OCI-M2 (cell line): ENCODE measurements around the gene TMEM163.
"Not testable (repeated sequence)": the region's sequence is repeated elsewhere in the genome, so short reads cannot be mapped to it uniquely, and the experiment has no call there.

Source experiments
- DNase-seq: peaks from one replicate; lab custom pipeline; 2025; ENCODE audit not compliant: unreplicated experiment; lab: John Stamatoyannopoulos, UW

TMEM163 gene

GRCh38 chr2:134667081-134667480, 51.7 kb downstream of the TMEM163 start:
- DNase-seq: no peak

- DNase-seq: no peak
These were observed 52.9 kb downstream of the TMEM163 start for GRCh38 chr2:134665727-134666506.

- no peak for DNase-seq
These were observed 55.0 kb downstream of the TMEM163 start for GRCh38 chr2:134663451-134664450.

- no peak for DNase-seq
These were observed 56.0 kb downstream of the TMEM163 start for GRCh38 chr2:134662751-134663150.

- DNase-seq: no peak
These were observed 58.0 kb downstream of the TMEM163 start for GRCh38 chr2:134660626-134661402.

- DNase-seq: no peak
These were observed 59.1 kb downstream of the TMEM163 start for GRCh38 chr2:134659724-134660123.

- no peak for DNase-seq
These were observed 61.0 kb downstream of the TMEM163 start for GRCh38 chr2:134657650-134658250.

- not testable (repeated sequence) for DNase-seq
These were observed 62.4 kb downstream of the TMEM163 start for GRCh38 chr2:134656391-134656790.

GRCh38 chr2:134648586-134648985, 70.2 kb downstream of the TMEM163 start:
- no peak for DNase-seq

GRCh38 chr2:134647607-134648256, 71.1 kb downstream of the TMEM163 start:
- no peak for DNase-seq

- no peak for DNase-seq
These were observed 75.9 kb downstream of the TMEM163 start for GRCh38 chr2:134642938-134643337.

GRCh38 chr2:134640494-134640893, 78.3 kb downstream of the TMEM163 start:
- DNase-seq: no peak

GRCh38 chr2:134639265-134639664, 79.5 kb downstream of the TMEM163 start:
- no peak for DNase-seq

- DNase-seq: no peak
These were observed 82.1 kb downstream of the TMEM163 start for GRCh38 chr2:134636714-134637113.

GRCh38 chr2:134634054-134634753, 84.6 kb downstream of the TMEM163 start:
- no peak for DNase-seq

GRCh38 chr2:134630504-134631159, 88.2 kb downstream of the TMEM163 start:
- no peak for DNase-seq

GRCh38 chr2:134628453-134628852, 90.3 kb downstream of the TMEM163 start:
- DNase-seq: no peak

- no peak for DNase-seq
These were observed 92.0 kb downstream of the TMEM163 start for GRCh38 chr2:134626781-134627180.

GRCh38 chr2:134625311-134625710, 93.5 kb downstream of the TMEM163 start:
- no peak for DNase-seq
